ENCODE data around the gene LYPLA2. TPM values are rescaled to one million over a fixed set of nuclear protein-coding genes. Genes with fewer than 3 reads are reported as not detected.

The LYPLA2 gene
- total and polyA plus RNA-seq, 2 of the 8 experiments (the other 6 are each of a cell fraction or from before 2014, with no cell fraction given): 138 to 211 TPM

DNA sequence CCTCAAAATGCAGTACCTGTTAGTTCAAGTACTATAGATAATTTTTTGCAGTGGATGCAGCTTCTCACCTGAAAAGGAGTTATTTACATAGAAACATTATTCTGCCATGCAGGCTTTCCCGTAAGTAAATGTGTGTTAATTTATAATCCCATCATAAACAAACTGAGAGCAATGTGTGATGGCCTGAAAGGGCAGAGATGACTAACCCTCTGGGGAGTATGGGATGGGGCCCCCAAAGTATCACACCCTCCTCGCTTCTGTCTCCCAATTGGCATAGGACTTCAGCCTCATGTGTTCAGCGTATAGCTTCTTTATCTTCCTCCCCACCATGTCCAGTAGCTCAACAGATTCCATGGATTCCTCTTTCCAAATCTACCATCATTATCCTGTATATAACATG is 26.7 kb downstream of the LYPLA2 start:
- Histone ChIP-seq H2AFZ (ENCODE audit: low read length) (no peak overlapping the region), H3K23me2 (ENCODE audit: low read depth, low read length) (no peaks in the 10 kb centered on the region), H2BK120ac (replicated peaks; ENCODE audit: low read depth, low read length) (no peak overlapping the region), H3K23ac (ENCODE audit: insufficient read length) (no peak overlapping the region), H4K91ac (replicated peaks; ENCODE audit: insufficient read length, low read length) (no peak overlapping the region), H4K5ac (ENCODE audit: insufficient read length, low read depth, low read length) (no peak overlapping the region), H2BK15ac (ENCODE audit: low read length) (no peak overlapping the region), H3K4me2 (ENCODE audit: insufficient read depth in 1 of 2, low read depth in 2 of 2, low read length in 2 of 2) (no peak overlapping the region), H3K56ac (replicated peaks; ENCODE audit: insufficient read length, low read depth, low read length) (no peak overlapping the region), H3K4ac (replicated peaks; ENCODE audit: insufficient read length, low read depth, low read length) (no peak overlapping the region), H3K9me3 (ENCODE audit: insufficient read depth in 2 of 2, low read depth in 1 of 2, low read length in 1 of 2) (no peaks in the 10 kb centered on the region), H4K8ac (ENCODE audit: extremely low read depth, insufficient read depth, low read length) (no peak overlapping the region), H2AK5ac (ENCODE audit: low read depth, low read length) (no peak overlapping the region), H2BK20ac (ENCODE audit: low read length) (no peak overlapping the region), H3K4me3 (ENCODE audit: extremely low read depth in 1 of 4, insufficient read depth in 2 of 4, low read depth in 3 of 4, low read length in 4 of 4) (no peak overlapping the region), H3K27ac (ENCODE audit: low read depth, low read length) (no peak overlapping the region), H4K20me1 (replicated peaks in 1 of 2; ENCODE audit: control insufficient read depth in 1 of 2, insufficient read depth in 2 of 2, low read length in 2 of 2) (no peaks in the 10 kb centered on the region), H2BK5ac (ENCODE audit: low read depth, low read length) (no peak overlapping the region), H2BK12ac (ENCODE audit: low read depth, low read length) (no peak overlapping the region), H3K79me1 (ENCODE audit: low read depth, low read length) (no peaks in the 10 kb centered on the region), H3K9ac (replicated peaks in 1 of 4; ENCODE audit: extremely low read depth in 1 of 4, low read depth in 3 of 4, low read length in 3 of 4) (no peak overlapping the region), H3K18ac (ENCODE audit: extremely low read depth, low read length) (no peak overlapping the region), H3K27me3 (replicated peaks in 1 of 4; ENCODE audit: control insufficient read depth in 3 of 4, extremely low read depth in 1 of 4, insufficient read depth in 3 of 4, low read length in 3 of 4) (no peaks in the 10 kb centered on the region), H3K79me2 (ENCODE audit: control insufficient read depth in 1 of 2, insufficient read depth in 2 of 2, low read length in 2 of 2) (no peaks in the 10 kb centered on the region), H3K14ac (ENCODE audit: insufficient read length) (no peak overlapping the region), H3K4me1 (replicated peaks in 1 of 4; ENCODE audit: control insufficient read depth in 3 of 4, insufficient read depth in 4 of 4, low read length in 3 of 4) (no peaks in the 10 kb centered on the region), H3K36me3 (ENCODE audit: control insufficient read depth in 2 of 4, insufficient read depth in 4 of 4, low read length in 3 of 4) (peaks cover 0 to 23% (median 1%) of the 10 kb centered on the region in 4 experiments; a peak in 5 of 8 replicates)
- ChIA-PET POLR2A (ENCODE audit: partially characterized antibody) (interaction anchor here (0.7 to 1.5 kb wide), 6 partner anchors 10 to 362 kb away, joined by 3 to 5 read pairs (median 4); no protein-coding TSS in a partner anchor), CTCF (ENCODE audit: partially characterized antibody) (interaction anchor here (0.9 to 2.9 kb wide), 4 partner anchors 8 to 51 kb away, joined by 3 to 13 read pairs (median 8); partner anchors contain the start of gene FUCA1)
- TF ChIP-seq SIX5 (IDR thresholded peaks at IDR 0.05; ENCODE audit: low read depth, low read length) (no peak), RAD21 (IDR thresholded peaks at IDR 0.05 in 1 of 2, conservative IDR thresholded peaks at IDR 0.05 in 1 of 2; ENCODE audit: low read depth in 2 of 2, low read length in 2 of 2) (no peak), SRF (IDR thresholded peaks at IDR 0.05; ENCODE audit: low read depth, low read length) (no peak), GABPA (IDR thresholded peaks at IDR 0.05; ENCODE audit: borderline replicate concordance, insufficient read depth, low read length) (no peak), CEBPB (IDR thresholded peaks at IDR 0.05; ENCODE audit: low read depth, low read length) (no peak), EZH2 (IDR thresholded peaks at IDR 0.05; ENCODE audit: low read depth, low read length, severe bottlenecking) (no peak), JUND (IDR thresholded peaks at IDR 0.05; ENCODE audit: low read length) (no peak), JUN (IDR thresholded peaks at IDR 0.05; ENCODE audit: low read depth, low read length) (no peak), GTF2F1 (IDR thresholded peaks at IDR 0.05; ENCODE audit: borderline replicate concordance, low read depth, low read length) (no peak)
- TF ChIP-seq, protein P1, sequence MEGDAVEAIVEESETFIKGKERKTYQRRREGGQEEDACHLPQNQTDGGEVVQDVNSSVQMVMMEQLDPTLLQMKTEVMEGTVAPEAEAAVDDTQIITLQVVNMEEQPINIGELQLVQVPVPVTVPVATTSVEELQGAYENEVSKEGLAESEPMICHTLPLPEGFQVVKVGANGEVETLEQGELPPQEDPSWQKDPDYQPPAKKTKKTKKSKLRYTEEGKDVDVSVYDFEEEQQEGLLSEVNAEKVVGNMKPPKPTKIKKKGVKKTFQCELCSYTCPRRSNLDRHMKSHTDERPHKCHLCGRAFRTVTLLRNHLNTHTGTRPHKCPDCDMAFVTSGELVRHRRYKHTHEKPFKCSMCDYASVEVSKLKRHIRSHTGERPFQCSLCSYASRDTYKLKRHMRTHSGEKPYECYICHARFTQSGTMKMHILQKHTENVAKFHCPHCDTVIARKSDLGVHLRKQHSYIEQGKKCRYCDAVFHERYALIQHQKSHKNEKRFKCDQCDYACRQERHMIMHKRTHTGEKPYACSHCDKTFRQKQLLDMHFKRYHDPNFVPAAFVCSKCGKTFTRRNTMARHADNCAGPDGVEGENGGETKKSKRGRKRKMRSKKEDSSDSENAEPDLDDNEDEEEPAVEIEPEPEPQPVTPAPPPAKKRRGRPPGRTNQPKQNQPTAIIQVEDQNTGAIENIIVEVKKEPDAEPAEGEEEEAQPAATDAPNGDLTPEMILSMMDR (IDR thresholded peaks at IDR 0.05; ENCODE audit: control extremely low read depth in 1 of 3, insufficient read depth in 1 of 3, low read depth in 1 of 3, low read length in 3 of 3): no peak
- TF ChIP-seq, protein P2, sequence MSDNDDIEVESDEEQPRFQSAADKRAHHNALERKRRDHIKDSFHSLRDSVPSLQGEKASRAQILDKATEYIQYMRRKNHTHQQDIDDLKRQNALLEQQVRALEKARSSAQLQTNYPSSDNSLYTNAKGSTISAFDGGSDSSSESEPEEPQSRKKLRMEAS (IDR thresholded peaks at IDR 0.05): no peak
- FAIRE-seq (no peak), DNase-seq (ENCODE audit: low read depth in 1 of 2, low spot score in 2 of 2) (no peak)
- 92% methylated on average over 3 of the region's 3 CpGs; no CpG with 5 or more reads in 1 of the 2 experiments for WGBS, 2 experiments (ENCODE audit: extremely low coverage in 1 of 2, insufficient coverage in 1 of 2, insufficient read length in 1 of 2, insufficient replicate concordance in 2 of 2, low coverage in 1 of 2, low lambda C conversion rate in 2 of 2, missing lambda C conversion rate in 1 of 2)

Data from H1 (cell line).